ENCODE data around the gene NCR3LG1. TPM values are rescaled to one million over a fixed set of nuclear protein-coding genes. Genes with fewer than 3 reads are reported as not detected.

The NCR3LG1 gene
- total and polyA plus RNA-seq, 2 of the 8 experiments (the other 6 are each of a cell fraction or from before 2014, with no cell fraction given), result 0.68 to 1.9 TPM

- TF ChIP-seq ZNF274 (IDR thresholded peaks at IDR 0.05; ENCODE audit: borderline replicate concordance, extremely low read depth, low read length), result no peak
- no peak for TF ChIP-seq CEBPB (IDR thresholded peaks at IDR 0.05; ENCODE audit: low read depth, low read length)
- TF ChIP-seq PHF8 (conservative IDR thresholded peaks at IDR 0.05; ENCODE audit: low read depth, low read length), result no peak
- TF ChIP-seq KDM4A (IDR thresholded peaks at IDR 0.05; ENCODE audit: low read depth, low read length, severe bottlenecking), result no peak
- no peak for TF ChIP-seq BACH1 (IDR thresholded peaks at IDR 0.05; ENCODE audit: low read length)
- TF ChIP-seq YY1 (IDR thresholded peaks at IDR 0.05; ENCODE audit: low read depth, low read length), result no peak
- no peak for TF ChIP-seq KDM5A (IDR thresholded peaks at IDR 0.05; ENCODE audit: low read length)
- TF ChIP-seq JUND (IDR thresholded peaks at IDR 0.05; ENCODE audit: low read length), result no peak
These were observed 49.7 kb downstream of the NCR3LG1 start (continued) for GRCh38 chr11:17401316-17401715.

Data from H1 (cell line).